Measurements from ENCODE around the gene CCND1.
A peak's percentile ranks its signal among the peaks of the same experiment; 100 is the strongest.

Gene CCND1

DNA sequence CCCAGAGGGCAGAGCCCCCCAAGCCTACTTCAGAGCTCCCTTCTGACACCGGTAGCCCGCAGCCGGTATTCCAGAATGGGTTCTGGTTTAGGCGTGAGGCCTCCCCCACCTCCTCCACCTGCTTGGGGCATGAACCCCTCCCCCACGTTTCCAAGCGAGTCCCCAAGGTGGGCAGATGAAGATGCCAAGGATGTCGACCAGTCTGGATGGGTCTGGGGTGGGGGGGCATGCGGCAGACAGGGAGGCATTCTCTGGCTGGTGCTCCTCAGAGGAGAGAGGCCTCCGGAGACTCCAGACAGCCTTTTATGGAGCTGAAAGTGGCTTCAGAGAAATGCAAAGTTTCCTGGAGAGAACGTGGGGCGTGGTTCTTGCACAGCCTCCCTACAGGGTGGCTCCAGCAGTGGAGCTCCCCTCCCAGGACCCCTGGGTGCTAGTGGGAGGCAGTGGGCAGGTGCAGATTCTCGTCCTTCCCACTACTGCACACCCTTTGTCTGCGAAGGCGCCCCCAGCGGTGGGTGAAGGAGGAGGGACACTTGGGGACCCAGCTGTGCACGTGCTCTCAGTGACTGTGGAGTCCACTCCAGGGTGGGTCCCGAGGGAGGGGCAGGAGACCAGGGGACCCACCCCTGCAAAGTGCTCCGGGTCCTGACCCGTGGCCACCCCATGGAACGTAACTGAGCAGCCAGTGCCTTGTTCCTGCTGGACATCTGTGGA is 4.2 kb downstream of the CCND1 start:
- TF ChIP-seq, protein P1, sequence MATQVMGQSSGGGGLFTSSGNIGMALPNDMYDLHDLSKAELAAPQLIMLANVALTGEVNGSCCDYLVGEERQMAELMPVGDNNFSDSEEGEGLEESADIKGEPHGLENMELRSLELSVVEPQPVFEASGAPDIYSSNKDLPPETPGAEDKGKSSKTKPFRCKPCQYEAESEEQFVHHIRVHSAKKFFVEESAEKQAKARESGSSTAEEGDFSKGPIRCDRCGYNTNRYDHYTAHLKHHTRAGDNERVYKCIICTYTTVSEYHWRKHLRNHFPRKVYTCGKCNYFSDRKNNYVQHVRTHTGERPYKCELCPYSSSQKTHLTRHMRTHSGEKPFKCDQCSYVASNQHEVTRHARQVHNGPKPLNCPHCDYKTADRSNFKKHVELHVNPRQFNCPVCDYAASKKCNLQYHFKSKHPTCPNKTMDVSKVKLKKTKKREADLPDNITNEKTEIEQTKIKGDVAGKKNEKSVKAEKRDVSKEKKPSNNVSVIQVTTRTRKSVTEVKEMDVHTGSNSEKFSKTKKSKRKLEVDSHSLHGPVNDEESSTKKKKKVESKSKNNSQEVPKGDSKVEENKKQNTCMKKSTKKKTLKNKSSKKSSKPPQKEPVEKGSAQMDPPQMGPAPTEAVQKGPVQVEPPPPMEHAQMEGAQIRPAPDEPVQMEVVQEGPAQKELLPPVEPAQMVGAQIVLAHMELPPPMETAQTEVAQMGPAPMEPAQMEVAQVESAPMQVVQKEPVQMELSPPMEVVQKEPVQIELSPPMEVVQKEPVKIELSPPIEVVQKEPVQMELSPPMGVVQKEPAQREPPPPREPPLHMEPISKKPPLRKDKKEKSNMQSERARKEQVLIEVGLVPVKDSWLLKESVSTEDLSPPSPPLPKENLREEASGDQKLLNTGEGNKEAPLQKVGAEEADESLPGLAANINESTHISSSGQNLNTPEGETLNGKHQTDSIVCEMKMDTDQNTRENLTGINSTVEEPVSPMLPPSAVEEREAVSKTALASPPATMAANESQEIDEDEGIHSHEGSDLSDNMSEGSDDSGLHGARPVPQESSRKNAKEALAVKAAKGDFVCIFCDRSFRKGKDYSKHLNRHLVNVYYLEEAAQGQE (IDR thresholded peaks at IDR 0.05; ENCODE audit: insufficient read depth in 1 of 2, low read depth in 2 of 2, low read length in 2 of 2): no peak
- TF ChIP-seq FOXP2 (optimal IDR thresholded peaks at IDR 0.05; ENCODE audit: borderline replicate concordance, extremely low read depth, extremely low read length, insufficient read depth) (no peak), POLR2AphosphoS5 (IDR thresholded peaks at IDR 0.05; ENCODE audit: low read depth, low read length) (no peak; the same call in 1 of the 2 replicates), TAF1 (IDR thresholded peaks at IDR 0.05; ENCODE audit: borderline replicate concordance, insufficient read depth, low read length) (no peak)

DNA sequence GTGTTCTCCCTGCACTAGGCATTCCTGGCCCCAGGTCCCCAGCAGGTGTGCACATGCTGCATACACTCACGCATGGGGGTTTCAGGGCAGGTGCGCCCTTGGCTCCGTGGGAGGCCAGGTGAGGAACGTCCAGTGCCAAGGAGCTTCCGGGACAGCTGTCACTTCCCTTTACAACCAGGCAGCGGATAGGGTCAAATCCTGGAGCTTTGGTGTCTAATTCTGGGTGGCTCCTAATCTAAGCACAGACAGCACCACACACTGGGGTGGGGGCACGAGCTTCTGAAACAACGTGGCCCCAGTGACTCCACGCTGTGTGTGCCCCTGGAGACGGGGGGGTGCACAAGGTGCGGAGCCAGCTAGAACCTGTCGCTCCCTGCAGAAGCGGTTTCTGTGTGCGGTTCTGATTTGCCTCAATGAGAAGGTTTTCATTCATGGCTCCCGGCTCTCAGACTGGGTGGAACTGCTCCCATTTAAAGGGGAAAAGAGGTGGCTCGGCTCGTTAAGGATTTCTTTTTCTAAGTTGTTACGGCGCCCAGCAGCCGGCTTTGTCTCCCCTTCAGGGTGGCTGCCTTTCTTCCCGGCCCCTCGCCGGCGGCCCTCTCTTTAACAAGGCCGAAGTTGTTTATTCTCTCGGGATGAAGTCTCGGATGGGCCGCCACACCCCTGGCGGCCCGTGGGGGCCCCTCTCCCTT is 5.0 kb downstream of the CCND1 start:
- TF ChIP-seq, protein P1 (IDR thresholded peaks at IDR 0.05; ENCODE audit: insufficient read depth in 1 of 2, low read depth in 2 of 2, low read length in 2 of 2): no peak
- TF ChIP-seq POLR2AphosphoS5 (IDR thresholded peaks at IDR 0.05; ENCODE audit: low read depth, low read length): peak; percentile 55

DNA sequence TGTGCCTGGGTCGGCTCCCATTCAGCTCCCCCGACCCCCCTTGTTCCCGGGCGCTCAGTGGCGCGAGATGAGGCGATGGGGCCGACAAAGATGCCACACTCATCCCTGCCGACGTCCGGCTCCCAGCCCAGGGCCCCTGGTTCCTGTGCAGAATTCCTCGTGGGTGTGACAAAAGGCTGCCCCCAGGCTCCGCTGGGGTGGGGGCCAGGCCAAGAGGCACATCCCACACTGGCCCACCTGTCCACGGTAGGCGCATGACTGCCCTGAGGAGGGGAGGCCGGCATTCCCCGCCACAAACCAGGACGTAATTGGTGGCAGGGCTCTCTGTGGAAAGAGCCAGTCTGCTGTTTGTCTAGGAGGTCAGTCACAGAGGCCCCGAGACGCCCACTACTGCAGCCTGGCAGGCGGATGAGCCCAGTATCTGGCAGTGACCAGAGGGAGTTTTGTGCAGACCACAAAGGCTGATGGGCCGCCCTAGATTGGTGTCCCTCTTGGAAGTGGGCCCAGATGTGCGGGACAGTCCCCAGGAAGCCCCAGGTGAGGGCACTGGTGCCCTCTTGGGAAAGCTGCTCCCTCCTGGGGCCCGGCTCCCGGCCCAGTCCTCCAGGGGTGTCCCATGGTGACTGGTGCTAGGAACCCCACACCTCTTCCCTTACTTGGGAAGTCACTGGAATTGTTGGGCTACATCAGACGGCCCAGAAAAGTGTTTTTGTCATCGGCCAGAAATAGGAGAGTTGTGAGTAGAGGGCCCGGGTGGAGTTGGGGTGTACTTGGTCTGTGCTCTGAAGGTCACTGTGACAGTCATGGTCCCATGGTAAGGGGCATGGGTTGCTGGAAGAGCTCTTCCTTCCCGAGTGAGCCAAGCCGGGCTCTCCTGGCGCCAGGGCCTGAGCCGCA is 5.8 kb downstream of the CCND1 start:
- TF ChIP-seq, protein P1 (IDR thresholded peaks at IDR 0.05; ENCODE audit: insufficient read depth in 1 of 2, low read depth in 2 of 2, low read length in 2 of 2): no peak
- TF ChIP-seq SIN3A (IDR thresholded peaks at IDR 0.05; ENCODE audit: borderline replicate concordance, insufficient read depth, low read length) (no peak), TAF1 (IDR thresholded peaks at IDR 0.05; ENCODE audit: borderline replicate concordance, insufficient read depth, low read length) (no peak), FOXP2 (optimal IDR thresholded peaks at IDR 0.05; ENCODE audit: borderline replicate concordance, extremely low read depth, extremely low read length, insufficient read depth) (no peak), POLR2AphosphoS5 (IDR thresholded peaks at IDR 0.05; ENCODE audit: low read depth, low read length) (peak; percentile 11; the same call in 1 of the 2 replicates)

DNA sequence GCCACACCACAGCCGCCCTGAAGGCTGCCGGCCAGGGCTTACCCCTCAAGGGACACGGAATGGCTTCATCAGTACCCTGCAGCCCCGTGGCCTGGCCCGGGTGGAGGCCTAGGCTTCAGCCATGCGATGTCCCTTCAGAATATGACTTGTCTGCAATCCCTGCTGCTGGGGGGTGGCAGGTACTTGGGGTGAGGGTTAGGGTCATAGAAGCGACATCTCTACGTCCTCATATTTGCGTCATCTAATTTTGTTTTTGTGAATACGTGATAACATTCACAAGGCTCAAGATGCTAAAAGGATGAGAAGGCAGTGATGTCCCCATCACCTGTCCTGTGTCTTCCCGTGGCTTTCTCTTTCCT is 6.4 kb downstream of the CCND1 start:
- TF ChIP-seq FOXP2 (optimal IDR thresholded peaks at IDR 0.05; ENCODE audit: borderline replicate concordance, extremely low read depth, extremely low read length, insufficient read depth) (no peak), SIN3A (IDR thresholded peaks at IDR 0.05; ENCODE audit: borderline replicate concordance, insufficient read depth, low read length) (no peak), POLR2AphosphoS5 (IDR thresholded peaks at IDR 0.05; ENCODE audit: low read depth, low read length) (peak; percentile 4; the same call in 1 of the 2 replicates), TAF1 (IDR thresholded peaks at IDR 0.05; ENCODE audit: borderline replicate concordance, insufficient read depth, low read length) (no peak)
- TF ChIP-seq, protein P1 (IDR thresholded peaks at IDR 0.05; ENCODE audit: insufficient read depth in 1 of 2, low read depth in 2 of 2, low read length in 2 of 2): no peak

All from PFSK-1 (cell line).